ENCODE results near the gene TEX53.

The TEX53 gene

GRCh38 chr9:114682846-114683245, 25.2 kb upstream of the TEX53 start:
- FAIRE-seq (no peak), DNase-seq (ENCODE audit: insufficient read length, low spot score) (no peak)
- TF ChIP-seq POLR2AphosphoS5 (IDR thresholded peaks at IDR 0.05; ENCODE audit: low read depth, low read length) (no peak), PAX5 (IDR thresholded peaks at IDR 0.05; ENCODE audit: insufficient read depth, low read length, severe bottlenecking) (no peak), POU2F2 (IDR thresholded peaks at IDR 0.05; ENCODE audit: low read depth, low read length) (no peak), SPI1 (IDR thresholded peaks at IDR 0.05; ENCODE audit: low read depth, low read length) (no peak), POLR2A (IDR thresholded peaks at IDR 0.05; ENCODE audit: low read depth, low read length) (no peak), TAF1 (IDR thresholded peaks at IDR 0.05; ENCODE audit: low read depth, low read length) (no peak)

- TF ChIP-seq PAX5 (IDR thresholded peaks at IDR 0.05; ENCODE audit: insufficient read depth, low read length, severe bottlenecking) (no peak), POU2F2 (IDR thresholded peaks at IDR 0.05; ENCODE audit: low read depth, low read length) (no peak), POLR2AphosphoS5 (IDR thresholded peaks at IDR 0.05; ENCODE audit: low read depth, low read length) (no peak), SPI1 (IDR thresholded peaks at IDR 0.05; ENCODE audit: low read depth, low read length) (no peak), POLR2A (IDR thresholded peaks at IDR 0.05; ENCODE audit: low read depth, low read length) (no peak)
- FAIRE-seq = peak; percentile 79
- DNase-seq (ENCODE audit: insufficient read length, low spot score) = peak; percentile 38
Observed at GRCh38 chr9:114681594-114682332, 24.2 kb upstream of the TEX53 start, which contains the start of gene TEX48. Gene TEX48 (minus strand): TSS chr9:114682192. CDS start chr9:114671723, 10,469 bp downstream.

- FAIRE-seq (no peak), DNase-seq (ENCODE audit: insufficient read length, low spot score) (no peak)
- TF ChIP-seq POLR2AphosphoS5 (IDR thresholded peaks at IDR 0.05; ENCODE audit: low read depth, low read length) = no peak
- no peak for TF ChIP-seq SPI1 (IDR thresholded peaks at IDR 0.05; ENCODE audit: low read depth, low read length)
- TF ChIP-seq POLR2A (IDR thresholded peaks at IDR 0.05; ENCODE audit: low read depth, low read length) = no peak
- TF ChIP-seq POU2F2 (IDR thresholded peaks at IDR 0.05; ENCODE audit: low read depth, low read length) = no peak
- TF ChIP-seq PAX5 (IDR thresholded peaks at IDR 0.05; ENCODE audit: insufficient read depth, low read length, severe bottlenecking) = no peak
- TF ChIP-seq TAF1 (IDR thresholded peaks at IDR 0.05; ENCODE audit: low read depth, low read length) = no peak
Observed at GRCh38 chr9:114680259-114681001, 22.8 kb upstream of the TEX53 start.

GRCh38 chr9:114678795-114679194, 21.2 kb upstream of the TEX53 start:
- FAIRE-seq (no peak), DNase-seq (ENCODE audit: insufficient read length, low spot score) (no peak)
- no peak for TF ChIP-seq SPI1 (IDR thresholded peaks at IDR 0.05; ENCODE audit: low read depth, low read length)
- TF ChIP-seq TAF1 (IDR thresholded peaks at IDR 0.05; ENCODE audit: low read depth, low read length) = no peak
- no peak for TF ChIP-seq POLR2A (IDR thresholded peaks at IDR 0.05; ENCODE audit: low read depth, low read length)
- no peak for TF ChIP-seq POU2F2 (IDR thresholded peaks at IDR 0.05; ENCODE audit: low read depth, low read length)
- TF ChIP-seq POLR2AphosphoS5 (IDR thresholded peaks at IDR 0.05; ENCODE audit: low read depth, low read length) = no peak
- no peak for TF ChIP-seq PAX5 (IDR thresholded peaks at IDR 0.05; ENCODE audit: insufficient read depth, low read length, severe bottlenecking)

GRCh38 chr9:114678130-114678529, 20.5 kb upstream of the TEX53 start:
- no peak for TF ChIP-seq POLR2A (IDR thresholded peaks at IDR 0.05; ENCODE audit: low read depth, low read length)
- FAIRE-seq = no peak
- no peak for DNase-seq (ENCODE audit: insufficient read length, low spot score)

GRCh38 chr9:114677418-114677817, 19.8 kb upstream of the TEX53 start:
- TF ChIP-seq POU2F2 (IDR thresholded peaks at IDR 0.05; ENCODE audit: low read depth, low read length) (no peak), POLR2A (IDR thresholded peaks at IDR 0.05; ENCODE audit: low read depth, low read length) (no peak), PAX5 (IDR thresholded peaks at IDR 0.05; ENCODE audit: insufficient read depth, low read length, severe bottlenecking) (no peak), SPI1 (IDR thresholded peaks at IDR 0.05; ENCODE audit: low read depth, low read length) (no peak), POLR2AphosphoS5 (IDR thresholded peaks at IDR 0.05; ENCODE audit: low read depth, low read length) (no peak), TAF1 (IDR thresholded peaks at IDR 0.05; ENCODE audit: low read depth, low read length) (no peak)
- no peak for FAIRE-seq
- no peak for DNase-seq (ENCODE audit: insufficient read length, low spot score)

GRCh38 chr9:114676901-114677300, 19.3 kb upstream of the TEX53 start:
- DNase-seq (ENCODE audit: insufficient read length, low spot score) (no peak), FAIRE-seq (no peak)
- no peak for TF ChIP-seq PAX5 (IDR thresholded peaks at IDR 0.05; ENCODE audit: insufficient read depth, low read length, severe bottlenecking)
- no peak for TF ChIP-seq TAF1 (IDR thresholded peaks at IDR 0.05; ENCODE audit: low read depth, low read length)
- TF ChIP-seq POLR2AphosphoS5 (IDR thresholded peaks at IDR 0.05; ENCODE audit: low read depth, low read length) = no peak
- TF ChIP-seq POU2F2 (IDR thresholded peaks at IDR 0.05; ENCODE audit: low read depth, low read length) = no peak
- no peak for TF ChIP-seq POLR2A (IDR thresholded peaks at IDR 0.05; ENCODE audit: low read depth, low read length)
- TF ChIP-seq SPI1 (IDR thresholded peaks at IDR 0.05; ENCODE audit: low read depth, low read length) = no peak

- TF ChIP-seq POU2F2 (IDR thresholded peaks at IDR 0.05; ENCODE audit: low read depth, low read length) (no peak), POLR2AphosphoS5 (IDR thresholded peaks at IDR 0.05; ENCODE audit: low read depth, low read length) (no peak)
- FAIRE-seq (no peak), DNase-seq (ENCODE audit: insufficient read length, low spot score) (no peak)
Observed at GRCh38 chr9:114674798-114675540, 17.4 kb upstream of the TEX53 start.

- no peak for TF ChIP-seq POLR2AphosphoS5 (IDR thresholded peaks at IDR 0.05; ENCODE audit: low read depth, low read length)
- no peak for TF ChIP-seq POLR2A (IDR thresholded peaks at IDR 0.05; ENCODE audit: low read depth, low read length)
- DNase-seq (ENCODE audit: insufficient read length, low spot score) = no peak
- FAIRE-seq = no peak
Observed at GRCh38 chr9:114674076-114674797, 16.6 kb upstream of the TEX53 start.

Measured in GM12891 (cell line).